Measurements from ENCODE around the gene RAB31. TPM values are rescaled to one million over a fixed set of nuclear protein-coding genes. Genes with fewer than 3 reads are reported as not detected.

RAB31 gene
- total RNA-seq, 4 donors from 2014 or later, result 94.0 to 145 (median 107) TPM

DNA sequence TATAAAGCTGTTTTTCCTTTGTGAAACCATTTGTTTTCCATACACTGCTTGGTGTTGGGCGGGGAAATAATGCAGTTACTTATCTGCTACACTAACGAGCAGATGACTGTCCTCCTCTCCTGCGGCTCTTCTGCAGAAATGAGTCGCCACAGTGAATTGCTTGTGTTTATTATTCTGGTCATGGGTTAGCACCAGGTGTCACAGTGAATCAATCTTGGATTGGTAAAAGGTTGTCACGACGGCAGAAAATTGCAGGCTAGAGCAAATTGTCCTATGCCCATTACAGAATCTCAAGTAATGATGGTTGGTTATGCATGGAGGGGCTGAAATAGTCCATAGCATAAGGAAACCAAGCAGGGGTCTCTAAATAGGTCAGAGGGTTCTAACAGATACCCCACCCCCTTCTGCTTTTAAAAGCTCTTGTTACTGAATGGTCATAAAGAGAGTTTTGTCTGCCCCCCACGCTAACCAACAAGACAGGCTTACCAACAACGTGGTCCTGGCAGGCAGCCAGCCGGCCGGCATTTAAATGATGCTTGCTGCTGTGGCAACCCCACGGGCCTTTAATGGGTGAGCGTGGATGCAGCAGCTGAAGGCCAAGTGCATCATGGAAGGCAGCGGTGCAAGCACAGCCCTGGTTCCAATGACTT is 29.5 kb downstream of the RAB31 start:
- no peak for TF ChIP-seq EP300 (IDR thresholded peaks at IDR 0.05)
- TF ChIP-seq, protein P1, sequence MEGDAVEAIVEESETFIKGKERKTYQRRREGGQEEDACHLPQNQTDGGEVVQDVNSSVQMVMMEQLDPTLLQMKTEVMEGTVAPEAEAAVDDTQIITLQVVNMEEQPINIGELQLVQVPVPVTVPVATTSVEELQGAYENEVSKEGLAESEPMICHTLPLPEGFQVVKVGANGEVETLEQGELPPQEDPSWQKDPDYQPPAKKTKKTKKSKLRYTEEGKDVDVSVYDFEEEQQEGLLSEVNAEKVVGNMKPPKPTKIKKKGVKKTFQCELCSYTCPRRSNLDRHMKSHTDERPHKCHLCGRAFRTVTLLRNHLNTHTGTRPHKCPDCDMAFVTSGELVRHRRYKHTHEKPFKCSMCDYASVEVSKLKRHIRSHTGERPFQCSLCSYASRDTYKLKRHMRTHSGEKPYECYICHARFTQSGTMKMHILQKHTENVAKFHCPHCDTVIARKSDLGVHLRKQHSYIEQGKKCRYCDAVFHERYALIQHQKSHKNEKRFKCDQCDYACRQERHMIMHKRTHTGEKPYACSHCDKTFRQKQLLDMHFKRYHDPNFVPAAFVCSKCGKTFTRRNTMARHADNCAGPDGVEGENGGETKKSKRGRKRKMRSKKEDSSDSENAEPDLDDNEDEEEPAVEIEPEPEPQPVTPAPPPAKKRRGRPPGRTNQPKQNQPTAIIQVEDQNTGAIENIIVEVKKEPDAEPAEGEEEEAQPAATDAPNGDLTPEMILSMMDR (IDR thresholded peaks at IDR 0.05), result no peak
- TF ChIP-seq POLR2AphosphoS5 (IDR thresholded peaks at IDR 0.05), result no peak
- no peak for TF ChIP-seq POLR2A (IDR thresholded peaks at IDR 0.05; ENCODE audit: low read depth)
- Histone ChIP-seq H3K9me3 (no peaks in the 10 kb centered on the region), H3K4me3 (no peak overlapping the region), H3K27ac (replicated peaks in 1 of 4) (no peak overlapping the region), H3K27me3 (no peaks in the 10 kb centered on the region), H3K36me3 (peaks cover 0 to 10% (median 1%) of the 10 kb centered on the region in 4 donors), H3K4me1 (peaks cover 11 to 56% (median 34%) of the 10 kb centered on the region in 4 donors)
- intact Hi-C loops (cut with DNase I), result no loop called here
- 55% methylated on average over 12 of the region's 13 CpGs for WGBS
- DNase-seq (ENCODE audit: extremely low spot score), result peak; percentile 80

GRCh38 chr18:9738266-9738969 is 30.3 kb downstream of the RAB31 start:
- 78% methylated on average over 7 of the region's 8 CpGs for WGBS
- Histone ChIP-seq H3K36me3 (peaks cover 0 to 2% (median 0%) of the 10 kb centered on the region in 4 donors), H3K9me3 (no peaks in the 10 kb centered on the region), H3K27ac (replicated peaks in 1 of 4) (no peak overlapping the region), H3K27me3 (no peaks in the 10 kb centered on the region), H3K4me1 (peaks cover 12 to 62% (median 41%) of the 10 kb centered on the region in 4 donors), H3K4me3 (no peak overlapping the region)
- intact Hi-C loops (cut with DNase I), result no loop called here
- no peak for TF ChIP-seq EP300 (IDR thresholded peaks at IDR 0.05)
- no peak for TF ChIP-seq POLR2A (IDR thresholded peaks at IDR 0.05; ENCODE audit: low read depth)
- TF ChIP-seq, protein P1 (IDR thresholded peaks at IDR 0.05), result no peak
- no peak for TF ChIP-seq POLR2AphosphoS5 (IDR thresholded peaks at IDR 0.05)
- peak; percentile 62 for DNase-seq (ENCODE audit: extremely low spot score)

DNA sequence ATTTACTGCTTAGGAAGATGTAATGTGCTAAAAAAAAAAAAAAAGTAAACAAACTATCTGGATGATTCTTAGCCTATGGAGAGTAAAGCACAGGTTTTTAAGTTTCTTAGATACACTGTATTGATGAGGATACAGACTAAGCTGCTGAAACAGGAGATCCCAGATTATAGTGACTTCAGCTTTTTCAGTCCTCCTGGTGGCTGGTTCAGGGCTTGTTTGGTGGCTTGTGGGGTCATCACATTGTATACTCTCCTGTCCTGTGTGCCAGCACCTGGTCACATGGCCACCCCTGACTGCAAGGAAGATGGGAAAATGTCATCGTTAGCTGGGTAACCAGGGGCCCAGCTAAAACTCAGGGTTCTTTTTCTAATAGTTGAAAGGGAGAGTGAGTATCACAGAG is 31.4 kb downstream of the RAB31 start:
- TF ChIP-seq POLR2A (IDR thresholded peaks at IDR 0.05; ENCODE audit: low read depth) (no peak), POLR2AphosphoS5 (IDR thresholded peaks at IDR 0.05) (no peak), EP300 (IDR thresholded peaks at IDR 0.05) (no peak)
- TF ChIP-seq, protein P1 (IDR thresholded peaks at IDR 0.05), result no peak
- Histone ChIP-seq H3K27ac (replicated peaks in 1 of 4) (no peak overlapping the region), H3K4me1 (peaks cover 12 to 57% (median 39%) of the 10 kb centered on the region in 4 donors), H3K36me3 (no peaks in the 10 kb centered on the region), H3K9me3 (no peaks in the 10 kb centered on the region), H3K4me3 (no peak overlapping the region), H3K27me3 (no peaks in the 10 kb centered on the region)
- intact Hi-C loops (cut with DNase I), result no loop called here
- no peak for DNase-seq (ENCODE audit: extremely low spot score)
- 71% methylated on average over 1 of the region's 1 CpG for WGBS

DNA sequence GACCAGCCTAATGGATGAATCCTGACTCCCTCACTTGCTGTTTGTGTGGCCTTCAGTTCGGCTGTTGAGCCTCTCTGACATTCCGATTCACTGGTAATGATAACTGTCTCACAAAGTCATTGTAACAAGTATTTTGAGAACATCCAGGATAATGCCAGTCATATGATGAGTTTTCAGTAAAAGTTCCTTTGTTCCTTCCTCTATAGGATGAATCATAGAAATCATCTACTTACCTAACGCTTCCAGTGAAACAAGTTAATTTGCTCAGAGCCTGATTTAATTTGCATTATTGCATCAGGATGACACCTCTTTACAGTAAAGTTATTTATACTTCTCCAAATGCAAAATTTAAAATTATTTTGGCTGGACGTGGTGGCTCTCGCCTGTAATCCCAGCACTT is 32.0 kb downstream of the RAB31 start:
- intact Hi-C loops (cut with DNase I), result no loop called here

More for the DNA sequence above, 32.0 kb downstream of the RAB31 start:
- H3K27ac ChIP-seq (replicated peaks in 1 of 4), result no peak overlapping the region
- no peaks in the 10 kb centered on the region for H3K27me3 ChIP-seq
- TF ChIP-seq, protein P1 (IDR thresholded peaks at IDR 0.05), result no peak
- TF ChIP-seq POLR2A (IDR thresholded peaks at IDR 0.05; ENCODE audit: low read depth), result no peak
- no peak for TF ChIP-seq POLR2AphosphoS5 (IDR thresholded peaks at IDR 0.05)
- no peak for TF ChIP-seq EP300 (IDR thresholded peaks at IDR 0.05)
- no peaks in the 10 kb centered on the region for H3K36me3 ChIP-seq
- WGBS, result 91% methylated on average over 5 of the region's 5 CpGs
- DNase-seq (ENCODE audit: extremely low spot score), result no peak
- no peak overlapping the region for H3K4me3 ChIP-seq
- H3K4me1 ChIP-seq, result peaks cover 12 to 55% (median 39%) of the 10 kb centered on the region in 4 donors
- no peaks in the 10 kb centered on the region for H3K9me3 ChIP-seq

Data from esophagus muscularis mucosa (tissue), 4 donors.